NCI-H2107 treated with DMSO at 0.1 percent for 48 hours (cell line): ENCODE data around the gene CANX.

Experiments
- DNase-seq: peaks from one replicate; lab custom pipeline; 2025; ENCODE audit not compliant: unreplicated experiment; lab: John Stamatoyannopoulos, UW

Gene CANX

GRCh38 chr5:179749857-179750508, 51.2 kb downstream of the CANX start:
- DNase-seq, result no peak

DNA sequence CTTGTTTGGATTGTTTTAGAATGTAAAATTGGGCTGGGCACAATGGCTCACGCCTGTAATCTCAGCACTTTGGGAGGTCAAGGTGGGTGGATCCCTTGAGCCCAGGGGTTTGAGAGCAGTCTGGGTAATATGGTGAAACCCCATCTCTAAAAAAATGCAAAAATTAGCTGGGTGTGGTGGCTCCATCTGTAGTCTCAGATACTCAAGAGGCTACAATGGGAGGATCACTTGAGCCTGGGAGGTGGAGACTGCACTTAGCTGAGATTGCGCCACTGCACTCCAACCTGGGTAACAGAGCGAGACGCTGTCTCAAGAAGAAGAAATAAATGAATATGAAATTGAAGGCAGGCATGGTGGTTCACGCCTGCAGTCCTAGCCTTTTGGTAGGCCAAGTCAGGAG, 55.2 kb downstream of the CANX start:
- no peak for DNase-seq

DNA sequence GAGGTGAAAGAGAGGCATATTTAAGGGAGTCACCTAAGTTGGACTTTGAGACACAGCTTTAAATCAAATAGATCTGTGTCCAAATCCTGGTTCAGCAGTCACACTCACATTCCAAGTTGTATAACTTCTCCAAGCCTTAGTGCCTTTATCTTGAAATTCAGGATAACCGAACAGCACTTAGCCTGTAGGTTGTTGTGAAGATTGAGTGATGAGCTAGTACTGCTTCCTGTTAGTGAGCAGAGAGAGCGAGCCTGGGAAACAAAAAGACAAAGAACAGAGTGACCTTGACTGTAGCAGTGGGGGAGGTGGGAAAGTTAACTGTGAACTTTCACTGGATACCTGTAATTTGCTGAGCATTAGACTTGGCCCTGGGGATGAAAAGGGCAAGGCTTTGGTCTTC, 56.3 kb downstream of the CANX start:
- no peak for DNase-seq

DNA sequence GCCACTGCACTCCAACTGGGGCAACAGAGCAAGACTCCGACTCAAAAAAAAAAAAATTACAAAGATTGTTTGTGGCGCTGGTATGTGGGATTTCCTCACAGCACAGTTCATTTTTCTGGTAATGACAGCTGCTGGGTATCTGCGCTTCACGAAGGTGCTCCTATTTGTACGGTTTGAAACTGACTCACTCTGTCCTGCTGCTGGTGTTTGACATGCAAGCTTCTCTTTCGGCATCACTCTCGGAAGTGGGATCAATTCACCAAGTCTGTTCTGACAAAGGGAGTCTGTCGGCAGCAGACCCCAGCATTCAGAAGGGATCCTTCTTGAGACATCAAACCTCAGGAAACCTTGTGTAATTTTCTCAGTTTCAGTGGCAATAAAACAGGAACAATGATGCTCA, 60.2 kb downstream of the CANX start:
- no peak for DNase-seq

GRCh38 chr5:179759581-179760551, 61.1 kb downstream of the CANX start:
- peak; percentile 12 for DNase-seq

- peak; percentile 43 for DNase-seq
These were observed 63.5 kb downstream of the CANX start for GRCh38 chr5:179762079-179762780.

DNA sequence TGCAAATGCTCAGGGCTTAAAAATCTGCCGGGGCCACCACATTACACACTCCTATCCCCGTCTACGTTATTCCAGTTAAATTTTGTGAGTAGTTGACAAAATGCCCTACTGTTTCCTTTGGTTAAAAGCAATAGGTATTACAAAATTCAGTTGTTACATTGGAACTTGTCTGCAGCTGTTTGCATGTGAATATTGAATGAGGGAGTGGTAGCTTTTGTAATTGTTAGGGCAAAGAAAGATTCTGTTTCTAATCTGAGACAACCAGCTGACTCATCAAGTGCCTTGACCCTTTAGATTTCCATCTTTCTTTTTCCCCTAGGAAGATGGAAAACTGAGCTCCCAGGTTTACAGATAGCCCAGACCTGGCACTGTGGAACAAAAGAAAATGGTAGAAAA, 64.0 kb downstream of the CANX start:
- DNase-seq, result no peak

DNA sequence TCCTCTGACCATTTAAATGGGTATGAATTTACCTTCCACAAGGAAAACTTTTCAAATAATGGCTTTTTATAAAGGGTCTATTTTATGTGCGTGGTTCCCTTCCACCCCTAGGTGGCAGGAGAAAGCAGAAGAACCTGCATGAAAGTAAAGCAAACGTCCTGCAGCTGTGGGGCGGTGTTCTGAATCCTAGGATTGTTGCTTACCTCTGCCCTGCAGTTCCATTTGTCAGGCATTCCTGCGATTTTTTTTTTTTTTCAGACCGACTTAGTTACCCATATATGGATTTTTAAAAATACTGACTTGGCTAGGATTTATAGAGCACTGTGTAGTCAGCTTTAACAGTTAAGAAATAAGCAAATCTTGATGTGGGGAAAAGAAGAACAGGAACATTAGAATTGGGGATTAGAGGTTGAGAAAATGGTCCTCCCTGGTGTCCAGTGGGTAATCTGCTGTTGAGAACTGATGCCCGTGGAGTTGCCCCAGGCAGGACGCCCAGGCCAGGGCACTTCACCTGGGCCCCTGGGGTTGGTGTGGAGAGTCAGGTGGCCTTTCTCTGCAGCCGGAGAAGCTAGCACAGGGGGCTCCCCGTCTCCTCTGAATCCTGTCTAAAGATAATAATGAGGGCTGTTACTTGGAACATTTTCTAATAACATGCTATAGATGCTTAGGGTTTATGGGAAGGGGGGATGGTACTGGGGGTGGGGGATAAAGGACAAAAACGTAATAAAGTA, 64.6 kb downstream of the CANX start:
- DNase-seq, result no peak

DNA sequence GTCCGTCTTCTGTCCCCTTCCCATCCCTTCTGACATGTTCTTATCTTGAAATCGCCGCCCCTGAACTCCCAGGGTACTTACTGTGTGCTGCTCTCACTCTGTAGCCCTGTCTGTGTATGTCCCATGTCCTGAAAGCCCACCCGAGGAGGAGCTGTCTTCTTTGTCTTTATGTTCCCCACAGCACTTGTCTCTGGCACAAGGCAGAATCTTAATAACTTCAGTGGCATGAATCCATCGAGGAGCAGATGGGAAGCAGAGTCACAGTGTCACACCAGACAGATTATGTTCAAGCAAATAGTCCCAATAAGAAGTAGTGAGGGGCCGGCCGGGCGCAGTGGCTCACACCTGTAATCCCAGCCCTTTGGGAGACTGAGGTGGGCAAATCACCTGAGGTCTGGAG, 65.3 kb downstream of the CANX start:
- no peak for DNase-seq

DNA sequence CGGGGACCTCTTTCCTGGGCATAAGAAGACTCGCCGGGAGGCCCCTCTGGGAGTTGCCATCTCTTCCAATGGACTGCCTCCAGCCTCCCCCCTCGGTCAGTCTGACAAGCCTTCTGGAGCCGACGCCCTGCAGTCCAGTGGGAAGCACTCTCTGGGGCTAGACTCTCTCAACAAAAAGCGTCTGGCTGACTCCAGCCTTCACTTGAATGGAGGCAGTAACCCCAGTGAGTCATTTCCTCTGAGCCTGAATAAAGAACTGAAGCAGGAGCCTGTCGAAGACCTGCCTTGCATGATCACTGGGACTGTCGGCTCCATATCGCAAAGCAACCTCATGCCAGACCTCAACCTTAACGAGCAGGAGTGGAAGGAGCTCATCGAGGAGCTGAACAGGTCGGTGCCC, 66.6 kb downstream of the CANX start:
- DNase-seq, result no peak

GRCh38 chr5:179766021-179766725, 67.4 kb downstream of the CANX start:
- DNase-seq, result no peak

GRCh38 chr5:179766726-179767455, 68.1 kb downstream of the CANX start:
- DNase-seq, result no peak

GRCh38 chr5:179767496-179768100, 68.8 kb downstream of the CANX start:
- DNase-seq, result no peak

DNA sequence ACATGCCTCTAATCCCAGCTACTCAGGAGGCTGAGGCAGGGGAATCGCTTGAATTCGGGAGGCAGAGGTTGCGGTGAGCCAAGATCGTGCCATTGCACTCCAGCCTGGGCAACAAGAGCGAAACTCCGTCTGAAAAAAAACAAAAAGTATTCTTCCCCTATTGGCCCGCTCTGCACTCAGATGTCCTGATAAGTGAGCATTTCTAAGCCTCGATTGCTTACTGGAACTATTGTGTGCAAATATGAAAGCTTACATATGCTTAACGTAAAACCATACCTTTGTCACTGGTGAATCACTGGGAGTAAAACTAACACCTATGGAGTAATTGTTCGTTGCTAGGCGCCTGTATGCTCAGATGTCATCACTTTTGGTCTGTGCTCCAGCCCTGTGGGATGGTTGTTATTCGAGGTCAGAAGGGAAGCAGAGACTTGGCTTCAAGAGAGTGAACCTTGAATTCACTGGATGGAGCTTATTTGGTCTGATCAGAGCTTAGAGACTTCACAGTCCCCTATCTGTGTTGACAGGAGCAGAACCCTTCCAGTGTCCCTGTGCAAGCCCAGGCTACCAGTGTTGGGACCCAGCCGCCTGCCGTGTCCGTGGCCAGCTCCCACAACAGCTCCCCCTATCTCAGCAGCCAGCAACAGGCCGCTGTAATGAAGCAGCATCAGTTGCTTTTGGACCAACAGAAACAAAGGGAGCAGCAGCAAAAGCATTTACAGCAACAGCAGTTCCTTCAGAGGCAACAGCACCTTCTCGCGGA, 69.7 kb downstream of the CANX start:
- no peak for DNase-seq

GRCh38 chr5:179769271-179769670, 70.5 kb downstream of the CANX start:
- no peak for DNase-seq

DNA sequence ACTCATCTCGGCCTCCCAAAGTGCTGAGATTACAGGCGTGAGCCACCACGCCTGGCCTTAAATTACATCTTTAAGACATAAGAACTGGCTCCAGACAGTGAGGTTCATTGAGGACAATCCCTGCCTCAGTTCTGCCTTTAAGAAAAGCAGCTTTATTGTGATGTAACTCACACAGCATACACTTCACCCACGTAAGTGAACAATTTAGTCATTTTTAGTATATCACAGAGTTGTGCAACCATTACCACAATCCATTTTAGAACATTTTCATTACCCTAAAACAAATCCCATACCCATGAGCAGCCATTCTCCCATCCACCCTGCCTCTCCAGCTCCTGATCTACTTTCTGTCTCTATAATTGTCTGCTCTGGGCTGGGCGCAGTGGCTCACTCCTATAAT, 71.0 kb downstream of the CANX start:
- DNase-seq, result no peak

DNA sequence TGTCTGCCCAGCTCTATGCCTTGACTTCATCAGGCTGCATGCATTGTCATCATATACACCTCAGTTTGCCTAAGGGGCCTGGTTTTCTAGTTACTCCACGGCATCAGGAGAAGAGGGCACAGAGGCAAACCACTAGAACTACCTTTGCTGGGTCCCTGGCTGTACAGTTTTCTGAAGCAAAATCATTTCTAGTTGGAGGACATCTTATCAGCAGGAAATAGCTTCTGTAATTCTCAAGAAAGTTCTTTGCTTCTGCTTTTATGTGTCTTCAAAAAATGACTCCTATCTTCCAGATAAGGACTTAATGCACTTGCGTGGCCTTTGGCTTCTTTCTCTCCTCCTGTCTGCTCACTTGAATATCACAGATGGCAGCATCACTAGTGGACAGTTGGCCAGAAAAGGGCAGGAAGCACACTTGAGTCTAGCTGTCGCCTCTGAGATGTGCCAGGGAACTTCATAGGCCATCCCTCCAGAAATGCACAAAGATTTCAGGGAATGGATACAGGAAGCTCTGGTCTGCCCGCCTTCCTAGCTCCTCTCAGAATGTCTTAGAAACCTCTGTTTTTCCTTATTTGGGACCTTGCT, 72.6 kb downstream of the CANX start:
- DNase-seq, result no peak

- no peak for DNase-seq
These were observed 73.6 kb downstream of the CANX start for GRCh38 chr5:179772351-179772750.
